ENCODE data around the gene HOTAIR. TPM values are rescaled to one million over a fixed set of nuclear protein-coding genes. Genes with fewer than 3 reads are reported as not detected.

Gene HOTAIR
- total RNA-seq, 1 donor from 2014 or later, result not detected

- no peak for DNase-seq (ENCODE audit: low read depth, low spot score)
These were observed 45.2 kb downstream of the HOTAIR start for GRCh38 chr12:53929527-53929926.

GRCh38 chr12:53928054-53928835 is 46.5 kb downstream of the HOTAIR start:
- no peak for DNase-seq (ENCODE audit: low read depth, low spot score)

- DNase-seq (ENCODE audit: low read depth, low spot score), result no peak
These were observed 47.3 kb downstream of the HOTAIR start for GRCh38 chr12:53927220-53928029.

GRCh38 chr12:53924521-53925405 is 50.0 kb downstream of the HOTAIR start:
- DNase-seq (ENCODE audit: low read depth, low spot score), result no peak

GRCh38 chr12:53916788-53917655 is 57.7 kb downstream of the HOTAIR start:
- no peak for DNase-seq (ENCODE audit: low read depth, low spot score)

Other genes with a start within 250 kb of the HOTAIR start
- gene CALCOCO1, start 247.5 kb downstream of the HOTAIR start, total RNA-seq, result 42.0 and 58.7 TPM in 2 replicates
- gene CISTR, start 223.0 kb downstream of the HOTAIR start, total RNA-seq, result not detected in 2 replicates
- gene HOXC13, start 36.1 kb downstream of the HOTAIR start, total RNA-seq, result not detected in 2 replicates
- not detected in 2 replicates for gene HOXC12, start 20.1 kb downstream of the HOTAIR start, total RNA-seq
- gene HOXC11, start 1.8 kb downstream of the HOTAIR start, total RNA-seq, result not detected in 2 replicates
- gene HOXC10, start 10.2 kb upstream of the HOTAIR start, total RNA-seq, result not detected in 2 replicates
- not detected in 2 replicates for gene HOXC9, start 25.2 kb upstream of the HOTAIR start, total RNA-seq
- gene HOXC8, start 34.0 kb upstream of the HOTAIR start, total RNA-seq, result not detected in 2 replicates
- not detected in 2 replicates for gene HOXC6, start 53.5 kb upstream of the HOTAIR start, total RNA-seq
- not detected in 2 replicates for gene HOXC5, start 58.1 kb upstream of the HOTAIR start, total RNA-seq
- not detected in 2 replicates for gene HOXC4, start 78.9 kb upstream of the HOTAIR start, total RNA-seq
- gene SMUG1, start 214.0 kb upstream of the HOTAIR start, total RNA-seq, result 19.4 and 20.6 TPM in 2 replicates

Data from pulmonary artery endothelial cell (primary cell).